CD4-positive, alpha-beta T cell treated with Interleukin-10 for 1 hour (primary cell): ENCODE results near the gene FBXL17.

ENCODE experiments used
- DNase-seq: peaks from one replicate; pipeline ENCODE4 v3.0.0-alpha.2; 2020

FBXL17 gene

GRCh38 chr5:107945061-107945460, 436.8 kb downstream of the FBXL17 start:
- no peak for DNase-seq

- DNase-seq, result no peak
Measured at GRCh38 chr5:107943923-107944322, 438.0 kb downstream of the FBXL17 start.

- no peak for DNase-seq
Measured at GRCh38 chr5:107941036-107941435, 440.9 kb downstream of the FBXL17 start.

- DNase-seq, result no peak
Measured at GRCh38 chr5:107937651-107938355, 444.1 kb downstream of the FBXL17 start.

- no peak for DNase-seq
Measured at GRCh38 chr5:107937204-107937603, 444.7 kb downstream of the FBXL17 start.

- no peak for DNase-seq
Measured at GRCh38 chr5:107936515-107936914, 445.4 kb downstream of the FBXL17 start.

- DNase-seq, result no peak
Measured at GRCh38 chr5:107935645-107936044, 446.3 kb downstream of the FBXL17 start.

GRCh38 chr5:107933326-107933725, 448.6 kb downstream of the FBXL17 start:
- no peak for DNase-seq

- no peak for DNase-seq
Measured at GRCh38 chr5:107930891-107931290, 451.0 kb downstream of the FBXL17 start.

- no peak for DNase-seq
Measured at GRCh38 chr5:107930092-107930491, 451.8 kb downstream of the FBXL17 start.

GRCh38 chr5:107929080-107929479, 452.8 kb downstream of the FBXL17 start:
- DNase-seq, result no peak

- DNase-seq, result no peak
Measured at GRCh38 chr5:107926121-107926520, 455.8 kb downstream of the FBXL17 start.

- DNase-seq, result no peak
Measured at GRCh38 chr5:107925200-107925599, 456.7 kb downstream of the FBXL17 start.

- DNase-seq, result no peak
Measured at GRCh38 chr5:107919969-107920368, 461.9 kb downstream of the FBXL17 start.

GRCh38 chr5:107919361-107919760, 462.5 kb downstream of the FBXL17 start:
- DNase-seq, result no peak

- DNase-seq, result no peak
Measured at GRCh38 chr5:107917983-107918382, 463.9 kb downstream of the FBXL17 start.

GRCh38 chr5:107916731-107917725, 464.9 kb downstream of the FBXL17 start:
- DNase-seq, result no peak

GRCh38 chr5:107915176-107915812, 466.6 kb downstream of the FBXL17 start:
- no peak for DNase-seq

- no peak for DNase-seq
Measured at GRCh38 chr5:107913494-107913893, 468.4 kb downstream of the FBXL17 start.

- no peak for DNase-seq
Measured at GRCh38 chr5:107900721-107901120, 481.2 kb downstream of the FBXL17 start.

- DNase-seq, result no peak
Measured at GRCh38 chr5:107894361-107894760, 487.5 kb downstream of the FBXL17 start.

- no peak for DNase-seq
Measured at GRCh38 chr5:107893642-107894041, 488.3 kb downstream of the FBXL17 start.

- no peak for DNase-seq
Measured at GRCh38 chr5:107889387-107889786, 492.5 kb downstream of the FBXL17 start.
